Activated T-cell treated with anti-CD3 and anti-CD28 coated beads for 48 hours (primary cell): ENCODE results near the gene HSFX2.
"Not testable (repeated sequence)": the region's sequence is repeated elsewhere in the genome, so short reads cannot be mapped to it uniquely, and the experiment has no call there.

Source experiments
- DNase-seq: peaks from one replicate; pipeline ENCODE4 v3.0.0-alpha.2; 2020; ENCODE audit warnings: low read depth

The HSFX2 gene

DNA sequence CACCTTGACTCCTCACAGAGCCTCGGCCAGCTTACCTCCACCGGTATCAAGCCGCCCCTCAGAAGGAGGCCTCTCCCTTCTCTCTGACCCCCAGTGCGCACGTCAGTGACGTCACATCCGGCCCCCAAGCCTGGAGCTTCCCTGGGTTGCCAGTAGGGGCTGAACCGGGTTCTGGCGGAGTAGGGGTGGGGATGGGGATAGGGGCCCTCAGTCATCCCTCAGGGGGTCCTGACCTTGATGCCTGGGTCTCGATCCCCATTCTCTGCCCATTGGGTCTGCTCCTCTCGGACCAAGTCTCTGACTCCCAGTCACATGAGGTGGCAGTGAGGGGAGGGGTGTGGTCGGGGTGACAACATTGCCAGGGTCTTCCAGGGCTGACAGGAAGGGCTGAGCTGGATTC, 7.8 kb downstream of the HSFX2 start, which contains the start of gene MAGEA9B:
TSS of gene MAGEA9B (minus strand) at position 101 of the 400 bp plus-strand sequence. CDS start 4,280 bp downstream, outside the sequence.
- not testable (repeated sequence) for DNase-seq

DNA sequence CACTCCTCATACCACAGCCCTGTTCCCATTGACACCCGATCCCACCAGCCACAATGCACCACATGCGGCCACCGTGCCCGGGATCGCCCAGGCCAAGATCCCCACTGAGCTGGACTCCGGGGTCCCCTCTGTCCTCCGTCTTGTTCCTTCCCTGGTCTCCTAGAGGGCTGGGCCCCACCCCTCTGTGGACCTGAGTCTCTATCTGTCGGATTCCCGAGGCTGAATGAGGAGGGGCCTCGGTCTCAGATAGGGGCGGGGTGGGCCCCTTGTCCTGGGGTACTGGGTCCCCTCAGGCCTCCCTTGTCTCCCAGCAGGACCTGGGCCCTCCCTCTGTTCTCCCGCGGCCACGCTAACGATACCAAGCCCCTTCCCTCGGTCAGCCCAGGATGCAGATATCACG, 9.5 kb downstream of the HSFX2 start:
- not testable (repeated sequence) for DNase-seq

DNA sequence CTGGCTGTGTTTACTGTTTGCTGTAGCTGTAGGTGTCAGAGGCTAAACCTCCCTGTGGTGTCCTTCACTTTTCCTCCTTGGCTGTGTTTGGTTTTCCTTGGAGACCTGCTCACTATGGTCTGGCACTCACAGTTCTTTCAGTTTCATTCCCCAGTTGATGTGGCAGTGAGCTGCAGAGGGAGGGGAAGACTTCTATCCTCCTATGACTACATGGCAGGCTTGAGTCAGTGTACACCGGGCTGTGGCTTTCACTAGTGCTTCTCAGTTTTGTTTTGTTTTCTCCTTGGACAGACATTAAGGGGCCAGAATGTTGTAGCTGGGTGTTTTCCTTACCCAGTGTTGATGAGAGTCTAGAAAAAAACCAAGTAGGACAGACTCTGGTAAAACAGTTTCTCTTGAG, 21.7 kb downstream of the HSFX2 start:
- not testable (repeated sequence) for DNase-seq

DNA sequence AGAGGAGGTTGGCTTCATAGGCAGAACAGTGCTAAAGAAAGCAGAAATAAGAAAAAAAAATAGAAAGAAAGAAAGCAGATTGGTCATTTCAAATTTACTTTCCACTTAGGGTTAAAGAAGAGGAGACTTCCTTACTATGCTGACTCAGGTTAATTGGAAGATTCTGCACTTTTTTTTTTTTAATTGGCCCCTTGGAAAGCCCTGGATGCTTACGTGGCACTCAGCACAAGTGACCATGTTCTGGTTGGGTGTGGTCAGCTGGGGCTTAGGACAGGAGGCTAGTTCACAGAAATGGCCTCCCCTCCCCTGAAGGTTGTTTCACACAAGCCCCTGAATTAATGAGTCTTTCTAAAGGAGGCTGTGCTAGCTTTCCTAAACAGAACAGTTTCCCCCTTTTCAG, 22.4 kb downstream of the HSFX2 start:
- no peak for DNase-seq

DNA sequence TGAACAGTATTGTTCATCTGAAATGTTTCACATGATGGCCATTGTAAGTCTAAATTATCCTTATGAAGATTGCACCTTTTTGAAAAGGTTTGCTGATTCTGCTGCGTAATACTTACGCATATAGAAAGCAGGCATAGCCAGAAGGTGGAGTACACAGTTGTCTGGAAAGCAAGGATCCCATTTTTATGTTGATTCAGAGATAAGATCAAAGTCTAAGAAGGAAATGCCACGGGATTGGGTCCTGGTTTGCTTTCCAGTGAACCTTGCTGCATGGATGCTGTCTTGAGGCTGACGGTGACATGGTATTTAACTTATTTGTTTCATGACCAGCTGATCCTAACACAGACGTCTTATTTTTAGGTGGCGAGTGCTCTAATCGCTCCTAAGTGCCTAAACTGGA, 23.3 kb downstream of the HSFX2 start:
- DNase-seq: no peak

DNA sequence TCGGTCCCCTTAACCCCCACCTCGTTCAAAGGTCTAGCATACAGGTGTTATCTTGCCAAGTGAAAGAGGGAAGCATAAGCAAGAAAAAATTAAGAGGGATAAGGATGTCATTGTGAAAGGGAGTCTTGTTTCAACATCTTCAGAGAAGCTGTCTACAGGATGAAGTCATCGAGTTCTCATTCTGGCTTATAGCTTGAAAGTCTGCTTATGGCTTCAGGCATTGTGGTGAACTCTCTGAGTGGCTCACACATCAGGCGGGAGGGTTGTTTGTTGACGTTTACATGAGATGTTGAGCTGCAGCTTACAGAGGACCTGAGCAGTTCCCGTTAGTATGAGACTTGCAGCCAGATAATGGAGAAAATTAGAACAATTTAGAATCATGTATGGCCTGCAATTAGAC, 24.4 kb downstream of the HSFX2 start:
- no peak for DNase-seq

DNA sequence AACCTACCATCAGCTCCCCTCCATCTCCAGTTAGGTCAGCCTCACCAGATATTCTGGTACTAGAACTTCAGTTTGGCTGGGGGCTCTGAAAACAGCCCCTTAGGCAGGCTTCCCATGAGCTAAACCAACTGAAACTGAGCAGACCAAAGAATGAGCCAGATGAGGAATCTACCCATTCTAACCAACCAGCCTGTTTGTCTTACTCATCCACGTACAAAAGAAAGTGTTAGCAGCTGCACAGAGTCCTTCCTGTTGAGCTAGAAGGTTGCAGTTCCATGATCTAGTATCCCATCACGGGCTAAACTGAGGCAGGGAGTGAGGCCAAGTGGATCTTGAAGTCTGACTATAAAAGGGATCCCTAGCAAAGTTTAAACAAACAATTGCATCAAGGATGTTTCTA, 25.3 kb downstream of the HSFX2 start:
- no peak for DNase-seq

DNA sequence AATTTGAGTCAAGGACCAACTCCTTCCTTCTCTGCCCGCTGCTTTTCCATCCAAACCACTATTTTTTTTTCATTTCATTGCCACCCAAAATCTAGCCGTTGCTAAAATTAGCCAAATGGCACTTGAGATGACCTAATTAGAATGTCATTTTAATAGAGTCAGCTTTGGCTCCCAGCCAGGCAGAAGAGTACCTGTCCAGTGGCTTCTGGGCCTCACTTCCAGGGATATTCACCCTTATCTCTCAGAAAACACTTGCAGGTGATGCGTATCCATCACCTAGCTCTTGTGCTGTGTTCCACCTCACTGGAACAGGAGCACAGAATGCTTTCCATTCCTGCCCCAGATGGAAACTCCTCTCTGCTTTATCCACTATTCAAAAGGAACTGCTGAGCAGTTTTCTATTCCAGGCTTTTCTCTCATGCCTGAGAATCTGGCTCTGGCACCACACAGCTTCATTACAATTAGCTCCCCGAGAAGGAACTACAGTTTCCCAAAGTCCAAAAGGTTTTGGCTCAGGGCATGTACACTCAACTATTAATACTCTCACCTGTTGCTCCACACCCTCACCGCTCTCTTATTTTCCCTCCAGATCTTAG, 26.3 kb downstream of the HSFX2 start:
- no peak for DNase-seq

DNA sequence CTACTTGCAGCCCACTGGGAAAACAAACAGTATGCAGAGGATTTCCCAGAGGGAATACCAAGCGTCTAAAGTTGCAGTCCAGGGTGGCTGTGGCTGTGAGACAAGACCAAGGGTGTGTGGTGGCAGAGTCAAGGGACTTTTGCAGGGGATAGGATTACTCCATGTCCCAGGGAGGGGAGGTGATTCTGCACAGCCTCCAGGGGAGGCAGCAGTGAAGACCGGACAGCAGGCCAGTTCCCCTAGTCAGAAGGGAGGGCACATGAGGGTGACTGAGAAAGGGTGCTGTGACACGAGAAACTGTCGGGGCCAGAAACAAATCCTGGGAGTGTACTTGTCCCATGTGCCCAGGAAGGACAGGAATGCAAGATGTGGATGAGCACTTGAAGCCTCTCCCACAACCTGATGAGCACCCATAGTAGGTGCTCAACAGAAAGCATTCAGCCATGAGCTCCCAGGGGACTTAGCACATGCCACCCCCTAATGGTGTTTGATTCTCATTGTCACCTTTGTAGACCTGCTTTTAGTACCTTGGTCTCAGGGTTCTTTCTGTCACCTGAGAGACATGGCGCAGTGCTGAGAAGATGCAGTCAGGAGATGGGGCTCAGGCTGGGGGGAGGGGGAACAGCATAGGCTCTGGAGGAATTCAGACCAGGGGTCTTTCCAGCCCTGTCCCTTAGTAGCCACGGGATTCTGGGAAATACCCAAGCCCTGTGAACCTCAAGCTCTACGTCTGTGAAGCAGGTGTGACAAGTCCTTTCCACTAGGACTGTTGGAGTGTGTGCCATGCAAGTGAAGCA, 27.3 kb downstream of the HSFX2 start:
- no peak for DNase-seq

DNA sequence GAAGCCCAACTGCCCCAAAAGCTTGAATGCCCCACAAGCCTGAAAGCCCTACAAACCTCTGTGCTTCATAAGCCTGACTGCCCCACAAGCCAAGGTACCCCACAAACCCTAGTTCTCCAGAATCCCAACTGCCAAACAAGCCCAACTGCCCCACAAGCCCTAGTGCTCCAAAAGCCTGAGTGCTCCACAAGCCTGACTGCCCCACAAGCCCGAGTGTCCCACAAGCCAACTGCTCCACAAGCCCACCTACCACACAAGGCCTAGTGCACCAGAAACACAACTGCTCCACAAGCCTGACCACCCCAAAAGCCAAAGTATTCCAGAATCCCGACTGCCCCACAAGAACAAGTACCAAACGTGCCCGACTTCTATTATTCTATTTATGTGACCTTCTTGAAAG, 31.8 kb downstream of the HSFX2 start:
- no peak for DNase-seq

DNA sequence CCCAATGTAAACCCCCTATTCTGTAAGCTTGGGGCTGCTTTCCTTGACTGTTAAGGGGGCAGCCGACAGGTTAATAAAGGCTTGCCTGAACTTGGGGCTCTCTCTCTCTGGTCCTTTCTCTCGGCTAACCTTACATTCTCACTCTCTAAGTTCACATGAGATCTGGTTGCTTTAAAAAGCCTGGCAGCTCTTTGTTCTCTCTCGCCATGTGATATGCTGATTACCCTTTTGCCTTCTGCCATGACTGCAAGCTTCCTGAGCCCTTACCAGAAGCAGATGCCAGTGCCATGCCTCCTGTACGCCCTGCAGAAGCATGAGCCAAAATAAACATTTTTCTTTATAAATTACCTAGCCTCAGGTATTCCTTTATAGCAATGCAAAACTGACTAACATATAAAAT, 39.9 kb downstream of the HSFX2 start:
- not testable (repeated sequence) for DNase-seq

DNA sequence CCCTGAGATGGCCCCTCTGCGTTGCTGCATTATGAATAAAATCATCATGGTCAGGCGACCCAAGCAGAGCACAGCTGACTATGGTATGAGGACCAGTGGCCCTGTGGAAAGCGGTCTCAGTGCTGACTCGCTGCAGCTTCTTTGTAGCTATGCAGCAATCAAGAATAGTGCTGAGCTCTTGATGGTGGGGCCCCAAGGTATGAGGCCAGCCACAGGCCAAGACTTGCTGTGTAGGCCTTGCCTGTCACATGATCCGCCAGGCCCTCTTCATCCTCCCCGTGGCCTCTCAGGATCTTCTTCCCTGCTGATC, 43.2 kb downstream of the HSFX2 start:
- not testable (repeated sequence) for DNase-seq

DNA sequence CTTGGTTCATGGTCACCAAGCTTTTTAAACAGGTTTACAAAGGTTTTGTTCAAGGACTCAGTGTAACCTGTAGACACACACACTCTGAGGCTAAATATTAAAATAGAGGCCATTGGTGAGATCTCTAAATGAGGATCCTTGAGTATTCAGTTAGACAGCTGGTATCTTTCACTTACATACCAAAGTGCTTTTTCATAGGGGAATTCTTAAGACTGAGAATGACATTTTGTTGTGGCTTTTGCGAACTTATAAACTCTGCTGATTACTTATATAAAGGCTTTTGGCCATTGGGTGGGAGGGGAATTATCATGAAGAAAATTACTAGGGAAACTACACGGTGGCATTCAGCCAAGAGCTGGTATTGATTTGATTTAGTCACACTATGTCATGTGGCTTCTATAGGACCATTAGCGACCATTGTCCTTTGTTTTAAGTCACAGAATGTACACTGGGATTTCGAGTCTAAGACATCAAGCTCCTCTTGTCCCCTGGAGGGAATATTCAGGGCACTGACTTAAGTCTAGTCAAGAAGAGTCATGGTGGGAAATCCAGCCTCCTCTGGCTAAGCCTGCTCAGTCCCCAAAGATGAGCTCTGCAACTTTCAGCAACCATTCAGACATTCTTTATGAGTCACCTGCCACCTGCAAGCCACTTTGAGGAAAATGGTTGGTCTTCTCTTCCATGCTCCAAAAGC, 43.7 kb downstream of the HSFX2 start:
- not testable (repeated sequence) for DNase-seq

DNA sequence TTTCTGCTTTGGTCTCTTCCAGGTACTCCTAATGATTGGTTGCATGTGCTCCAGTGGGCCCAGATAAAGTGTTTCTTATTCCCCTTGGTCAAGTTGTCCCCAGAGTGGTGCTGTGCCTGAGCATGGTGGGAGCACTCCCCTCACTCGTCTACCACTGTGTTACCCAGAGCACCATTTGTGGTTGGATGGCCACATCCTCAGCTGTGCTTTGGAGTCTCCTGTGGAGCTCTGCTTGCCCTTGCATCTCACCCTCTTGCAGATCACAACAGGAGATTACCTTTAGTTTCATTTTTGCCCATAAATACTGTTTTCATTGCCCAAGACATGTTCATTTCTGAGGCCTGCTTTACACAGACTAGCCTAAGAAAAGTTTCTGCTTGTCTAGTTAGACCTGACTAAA, 44.7 kb downstream of the HSFX2 start:
- not testable (repeated sequence) for DNase-seq

DNA sequence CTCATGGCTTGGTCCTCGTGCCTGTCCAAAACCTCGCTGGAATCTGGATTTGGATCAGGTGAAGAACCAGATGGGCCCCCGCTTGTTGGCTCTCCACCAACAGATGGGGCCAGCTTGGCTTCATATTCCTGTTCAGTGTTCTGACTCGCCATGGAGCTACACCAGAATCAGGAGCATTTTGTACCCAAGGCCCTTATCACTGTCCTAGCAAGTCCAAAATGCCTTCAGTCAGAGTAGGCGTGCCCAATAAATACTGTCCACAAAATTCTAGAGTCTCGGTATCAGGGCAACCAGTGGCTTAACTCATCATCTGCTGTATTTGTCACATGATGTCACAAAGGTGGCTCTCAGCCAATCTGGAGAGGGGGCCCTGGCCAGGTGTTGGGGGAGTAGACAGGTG, 45.4 kb downstream of the HSFX2 start, which contains the start of gene HSFX3:
TSS of gene HSFX3 (minus strand) at position 224 of the 400 bp plus-strand sequence. CDS start at position 152, 72 bp downstream.
- DNase-seq: not testable (repeated sequence)

DNA sequence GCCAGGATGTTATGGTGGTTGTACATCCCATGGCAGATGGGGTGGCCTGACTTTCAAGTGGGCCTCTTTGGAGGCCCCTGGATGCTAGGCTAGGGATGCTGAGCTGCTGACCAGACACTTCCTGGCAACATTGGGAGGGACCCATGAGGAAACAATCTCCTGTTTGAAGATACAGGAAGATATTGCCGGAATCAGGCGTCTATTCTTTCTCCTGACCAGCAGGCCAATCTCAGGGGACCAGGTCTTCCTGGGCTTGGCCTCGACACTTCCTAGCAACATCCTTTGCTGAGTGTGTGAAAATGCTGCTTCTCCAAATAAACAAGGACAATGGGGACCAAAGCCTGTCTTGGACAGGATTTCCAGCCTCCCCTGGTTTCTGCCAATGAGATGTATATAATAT, 47.3 kb downstream of the HSFX2 start:
- not testable (repeated sequence) for DNase-seq

DNA sequence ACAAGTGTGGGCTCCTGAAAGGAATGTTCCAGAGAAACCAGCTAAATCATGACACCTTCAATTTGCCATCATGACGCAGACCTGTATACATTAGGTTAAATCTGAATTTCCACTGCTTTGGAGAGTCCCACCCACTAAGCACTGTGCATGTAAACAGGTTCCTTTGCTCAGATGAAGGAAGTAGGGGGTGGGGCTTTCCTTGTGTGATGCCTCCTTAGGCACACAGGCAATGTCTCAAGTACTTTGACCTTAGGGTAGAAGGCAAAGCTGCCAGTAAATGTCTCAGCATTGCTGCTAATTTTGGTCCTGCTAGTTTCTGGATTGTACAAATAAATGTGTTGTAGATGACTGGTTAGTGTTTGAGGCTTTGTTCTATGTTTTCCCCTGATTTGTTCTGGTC, 48.2 kb downstream of the HSFX2 start:
- not testable (repeated sequence) for DNase-seq

DNA sequence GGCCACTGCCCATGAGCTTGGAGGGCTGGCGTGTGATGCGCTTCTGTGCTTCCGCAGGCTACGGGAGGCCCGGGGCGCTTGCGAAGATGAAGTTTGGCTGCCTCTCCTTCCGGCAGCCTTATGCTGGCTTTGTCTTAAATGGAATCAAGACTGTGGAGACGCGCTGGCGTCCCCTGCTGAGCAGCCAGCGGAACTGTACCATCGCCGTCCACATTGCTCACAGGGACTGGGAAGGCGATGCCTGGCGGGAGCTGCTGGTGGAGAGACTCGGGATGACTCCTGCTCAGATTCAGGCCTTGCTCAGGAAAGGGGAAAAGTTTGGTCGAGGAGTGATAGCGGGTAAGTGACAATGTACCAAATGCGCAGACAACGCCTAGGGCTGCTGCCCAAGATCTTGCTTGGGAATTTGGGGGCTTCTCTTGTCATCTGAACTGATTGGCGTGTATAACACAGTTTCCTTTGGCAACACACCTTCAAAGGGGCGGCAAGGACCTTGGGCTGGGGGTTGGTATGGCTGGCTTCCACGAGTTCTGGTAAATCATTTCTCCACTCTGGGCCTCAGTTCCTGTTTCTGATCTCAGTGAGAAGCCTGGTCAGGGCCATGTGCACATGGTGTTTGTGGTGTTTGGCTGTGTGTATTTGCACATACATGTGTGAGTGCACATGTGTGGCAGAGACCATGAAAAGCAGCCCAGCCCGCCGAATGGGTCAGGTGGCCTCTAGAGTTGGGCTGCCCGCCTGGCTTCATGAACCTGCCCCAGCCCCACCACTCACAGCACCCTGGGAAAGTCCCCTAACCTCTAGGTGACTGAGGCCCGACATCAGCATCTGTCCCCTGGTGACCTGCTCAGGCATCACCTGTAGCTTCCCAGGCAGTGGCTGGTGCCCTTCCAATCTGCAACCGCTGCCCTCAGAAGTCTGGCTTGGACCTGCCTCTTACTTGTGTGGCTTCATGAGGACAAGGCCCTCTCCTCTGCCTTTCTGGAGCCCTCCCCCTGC, 49.3 kb downstream of the HSFX2 start:
- not testable (repeated sequence) for DNase-seq
